GM10248 (cell line): ENCODE results near the gene CHRNA1.

ENCODE experiments used
- CTCF ChIA-PET: fragments of 300-600 bp; sonication (Branson Sonifier 250); formaldehyde crosslinking; extraction: SDS; loops from one replicate; lab custom pipeline; 2021; ENCODE audit warnings: antibody characterized with exemption; lab: Yijun Ruan, JAX
- POLR2A ChIA-PET: fragments of 350-650 bp; sonication (Branson Sonifier 250); formaldehyde crosslinking; extraction: SDS; loops from one replicate; lab custom pipeline; 2020; ENCODE audit warnings: antibody characterized with exemption; lab: Yijun Ruan, JAX
- DNase-seq: peaks from one replicate; pipeline ENCODE4 v3.0.0; 2012; ENCODE audit errors: extremely low spot score
- TF ChIP-seq, protein P1 (sequence below): IDR thresholded peaks from 2 replicates; pipeline ENCODE4 v1.5.1; 2012; ENCODE audit warnings: mild to moderate bottlenecking, low read depth; ENCODE audit errors: extremely low read depth, missing control alignments, control extremely low read depth

The CHRNA1 gene

DNA sequence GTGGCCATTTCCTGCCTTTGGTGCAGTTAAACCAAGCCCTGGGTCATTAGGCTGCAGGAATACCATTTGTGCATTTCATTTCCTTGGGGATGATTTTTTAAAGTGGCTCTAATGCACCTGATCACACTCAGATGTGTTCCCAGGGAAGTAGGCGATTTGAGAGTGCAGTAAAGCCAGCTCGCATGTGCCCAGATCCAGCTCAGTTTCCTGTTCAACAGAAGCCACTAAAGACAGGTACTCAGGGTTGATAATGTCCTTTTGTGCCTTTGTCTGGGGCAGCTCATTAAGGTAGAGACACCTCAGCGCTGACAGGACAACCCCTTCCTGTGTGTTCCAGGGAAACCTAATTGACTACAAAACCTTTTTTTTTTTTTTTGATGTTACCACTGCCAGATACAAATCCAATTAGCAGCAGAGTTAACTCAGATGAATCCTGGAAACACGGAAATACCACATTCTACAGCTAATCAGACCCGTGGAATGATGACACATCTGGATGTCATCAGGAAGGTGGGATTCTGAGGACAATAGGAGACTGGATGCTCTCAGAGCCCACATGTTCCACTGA is 15.2 kb upstream of the CHRNA1 start:
- no peak for DNase-seq
- TF ChIP-seq, protein P1, sequence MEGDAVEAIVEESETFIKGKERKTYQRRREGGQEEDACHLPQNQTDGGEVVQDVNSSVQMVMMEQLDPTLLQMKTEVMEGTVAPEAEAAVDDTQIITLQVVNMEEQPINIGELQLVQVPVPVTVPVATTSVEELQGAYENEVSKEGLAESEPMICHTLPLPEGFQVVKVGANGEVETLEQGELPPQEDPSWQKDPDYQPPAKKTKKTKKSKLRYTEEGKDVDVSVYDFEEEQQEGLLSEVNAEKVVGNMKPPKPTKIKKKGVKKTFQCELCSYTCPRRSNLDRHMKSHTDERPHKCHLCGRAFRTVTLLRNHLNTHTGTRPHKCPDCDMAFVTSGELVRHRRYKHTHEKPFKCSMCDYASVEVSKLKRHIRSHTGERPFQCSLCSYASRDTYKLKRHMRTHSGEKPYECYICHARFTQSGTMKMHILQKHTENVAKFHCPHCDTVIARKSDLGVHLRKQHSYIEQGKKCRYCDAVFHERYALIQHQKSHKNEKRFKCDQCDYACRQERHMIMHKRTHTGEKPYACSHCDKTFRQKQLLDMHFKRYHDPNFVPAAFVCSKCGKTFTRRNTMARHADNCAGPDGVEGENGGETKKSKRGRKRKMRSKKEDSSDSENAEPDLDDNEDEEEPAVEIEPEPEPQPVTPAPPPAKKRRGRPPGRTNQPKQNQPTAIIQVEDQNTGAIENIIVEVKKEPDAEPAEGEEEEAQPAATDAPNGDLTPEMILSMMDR, result no peak
- ChIA-PET CTCF (interaction anchor here (1.5 to 1.7 kb wide), 2 partner anchors 9 to 30 kb away, joined by 3 to 5 read pairs; no protein-coding TSS in a partner anchor), POLR2A (no interaction called here)

DNA sequence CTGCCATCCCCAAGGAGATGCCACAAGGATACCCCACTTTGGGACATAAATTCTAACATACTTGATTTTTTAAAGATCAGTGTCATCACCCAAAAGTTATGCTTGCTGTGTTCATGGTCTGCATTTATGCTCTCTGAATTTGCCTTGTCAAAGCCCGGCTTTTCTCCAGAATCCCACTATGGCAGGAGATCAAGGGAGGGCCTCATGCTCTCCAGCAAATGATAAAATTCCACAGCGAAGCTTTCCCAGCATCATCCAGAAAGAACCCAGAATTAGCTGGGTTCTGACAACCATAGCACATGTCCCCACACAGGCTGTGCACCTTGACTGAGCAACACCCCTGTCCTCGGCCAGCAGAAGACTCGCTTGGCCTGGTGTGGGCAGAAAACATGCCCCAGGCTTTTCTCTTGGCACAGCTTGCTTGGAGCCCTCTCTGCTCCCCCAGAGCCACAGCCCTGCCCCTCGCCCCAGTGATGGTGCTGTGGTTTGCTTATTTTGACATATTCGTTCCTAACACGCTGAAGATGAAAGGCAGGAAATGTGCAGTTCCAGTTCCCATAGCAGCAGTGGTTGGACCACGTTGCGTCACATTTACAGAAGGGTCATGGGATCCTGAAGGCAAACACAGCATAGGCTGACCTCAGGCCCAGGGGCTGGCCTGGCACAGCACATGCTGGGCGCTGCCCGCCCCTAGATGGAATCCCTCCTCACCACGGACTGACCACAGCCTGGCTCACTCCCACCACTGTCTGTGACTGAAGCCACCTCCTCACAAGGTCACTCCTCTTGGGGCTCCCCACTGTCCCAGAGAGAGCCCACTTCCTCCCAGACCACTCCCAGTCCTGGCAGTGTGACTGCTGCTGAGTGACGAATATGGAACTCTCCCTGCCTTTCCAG is 14.1 kb upstream of the CHRNA1 start:
- POLR2A ChIA-PET, result no interaction called here

DNA sequence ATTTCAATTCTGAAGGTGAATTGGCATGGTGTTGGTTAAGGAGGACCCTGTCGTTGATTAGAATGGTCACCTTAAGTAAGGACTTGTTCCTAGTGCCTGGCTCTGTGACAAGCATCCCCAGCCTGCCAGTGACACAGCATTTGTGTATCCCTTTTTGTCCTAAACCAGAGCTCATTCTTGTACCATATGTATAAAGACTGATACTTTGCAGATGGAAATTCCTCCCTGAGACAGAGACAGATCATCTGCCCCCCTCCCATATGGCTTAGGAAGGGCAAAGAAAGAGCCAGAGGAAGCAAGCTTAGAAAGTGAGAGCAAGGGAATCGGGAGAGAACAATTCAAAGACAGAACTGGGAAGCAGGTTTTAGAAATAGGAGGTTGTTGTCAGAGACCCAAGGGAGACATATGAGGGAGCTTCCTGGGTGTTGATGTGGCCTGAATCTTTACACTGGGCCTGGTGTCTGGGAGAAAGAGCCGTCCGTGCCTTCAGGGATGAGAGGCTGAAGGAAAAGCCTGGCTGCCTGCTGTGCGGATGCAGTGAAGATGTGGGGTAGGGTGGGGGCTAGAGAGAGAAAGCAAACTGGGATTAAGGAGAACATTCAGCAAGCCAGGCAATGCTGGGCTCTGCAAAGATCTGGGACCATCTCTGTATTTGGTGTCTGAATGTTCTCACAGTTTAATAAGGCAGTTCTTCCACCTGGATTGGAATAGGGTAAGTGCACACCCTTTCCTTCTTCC is 13.2 kb upstream of the CHRNA1 start:
- ChIA-PET CTCF (interaction anchor here (3.7 kb wide), 1 partner anchor 29 kb away, joined by 12 read pairs; no protein-coding TSS in a partner anchor), POLR2A (no interaction called here)
- no peak for DNase-seq
- TF ChIP-seq, protein P1, result no peak

More for the DNA sequence above, 14.1 kb upstream of the CHRNA1 start:
- peak; percentile 56 for DNase-seq
- CTCF ChIA-PET, result interaction anchor here (3.7 kb wide), 1 partner anchor 30 kb away, joined by 12 read pairs; no protein-coding TSS in a partner anchor
- TF ChIP-seq, protein P1, result no peak

DNA sequence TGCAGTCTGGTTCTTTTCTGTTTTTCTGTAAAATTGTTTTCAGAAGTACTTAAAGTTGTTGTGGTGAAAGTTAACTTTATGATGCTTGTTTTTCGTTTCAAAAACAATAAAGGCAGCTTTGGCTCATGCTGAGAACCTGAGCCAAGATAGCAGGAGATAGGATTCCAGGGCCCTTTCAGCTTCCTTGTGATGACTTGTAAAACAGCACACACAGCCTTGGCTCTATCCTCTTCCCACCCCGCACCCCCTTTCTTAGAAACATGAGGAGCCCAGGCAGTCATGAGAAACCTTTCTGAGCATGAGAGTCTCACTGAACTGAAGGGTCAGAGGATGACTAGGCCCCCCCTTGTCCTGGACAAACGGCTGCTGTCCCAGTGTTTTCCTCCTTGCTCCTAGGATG is 12.4 kb upstream of the CHRNA1 start:
- no peak for DNase-seq
- TF ChIP-seq, protein P1, result no peak
- POLR2A ChIA-PET, result no interaction called here
- CTCF ChIA-PET, result interaction anchor here (1.8 to 3.7 kb wide), 2 partner anchors 28 to 77 kb away, joined by 3 to 12 read pairs; no protein-coding TSS in a partner anchor

DNA sequence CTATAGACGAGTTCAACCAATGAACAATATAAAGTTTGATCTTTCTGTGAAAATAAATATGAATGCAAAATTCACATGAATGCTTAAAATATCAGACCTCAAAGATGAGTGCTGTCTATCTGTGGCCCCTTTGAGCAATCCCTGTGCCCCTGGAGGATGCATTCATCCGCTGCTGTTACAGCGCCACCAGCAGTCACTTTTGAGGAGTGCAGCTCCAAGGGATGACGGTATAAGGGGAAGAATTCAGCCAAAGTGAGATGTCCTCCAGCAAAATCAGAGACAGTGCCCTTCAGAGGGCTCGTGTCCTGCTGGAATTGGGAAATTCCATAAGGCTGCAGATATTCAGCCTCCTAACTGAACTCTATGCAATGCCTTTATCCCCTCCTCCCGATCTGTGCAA is 12.0 kb upstream of the CHRNA1 start:
- ChIA-PET CTCF (interaction anchor here (0.7 to 3.7 kb wide), 4 partner anchors 12 to 77 kb away, joined by 3 to 12 read pairs (median 3); partner anchors contain the start of gene CHRNA1), POLR2A (no interaction called here)
- no peak for DNase-seq
- TF ChIP-seq, protein P1, result peak; percentile 28

DNA sequence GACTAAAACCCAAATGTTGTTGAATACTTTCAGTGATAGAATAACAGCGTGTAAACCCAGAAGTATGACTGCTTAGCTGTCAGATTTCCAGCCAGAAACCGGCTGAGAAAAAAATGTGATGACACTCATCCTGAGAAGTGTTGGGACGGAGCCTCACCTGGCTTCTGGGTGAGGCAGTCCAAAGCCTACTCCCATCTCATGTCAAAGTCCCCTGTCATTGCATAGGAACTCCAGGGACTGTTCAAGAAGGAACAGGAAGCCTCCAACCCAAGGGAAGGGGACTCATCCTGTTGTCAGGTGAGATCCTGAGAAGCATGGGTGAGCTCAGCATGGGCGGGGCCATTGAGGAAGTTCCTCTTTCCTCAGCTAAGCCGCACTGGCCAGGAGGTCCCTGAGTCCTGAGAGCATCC is 11.3 kb upstream of the CHRNA1 start:
- TF ChIP-seq, protein P1, result no peak
- no peak for DNase-seq
- ChIA-PET CTCF (interaction anchor here (0.7 to 3.7 kb wide), 5 partner anchors 11 to 76 kb away, joined by 3 to 12 read pairs (median 3); partner anchors contain the start of gene CHRNA1), POLR2A (no interaction called here)
